HG03108 (cell line): ENCODE measurements around the gene TIGD6.
"Not testable (repeated sequence)": the region's sequence is repeated elsewhere in the genome, so short reads cannot be mapped to it uniquely, and the experiment has no call there.

ENCODE experiments used
- ATAC-seq: cut with Tn5 transposase; IDR thresholded peaks from one replicate; pipeline ENCODE4 v1.9.1; 2021; ENCODE audit warnings: moderate library complexity; ENCODE audit not compliant: unreplicated experiment

The TIGD6 gene

GRCh38 chr5:149943177-149943949 lies 57.1 kb downstream of the TIGD6 start:
- not testable (repeated sequence) for ATAC-seq
